GM12801 (cell line): Measurements from ENCODE around the gene ARF6.

Experiments
- TF ChIP-seq, protein P1 (sequence below): IDR thresholded peaks from one replicate; pipeline ENCODE4 v1.5.1; 2011; ENCODE audit warnings: control low read depth; ENCODE audit not compliant: insufficient read length; ENCODE audit errors: extremely low read depth

The ARF6 gene

GRCh38 chr14:49867831-49868719, 24.8 kb upstream of the ARF6 start:
- TF ChIP-seq, protein P1, sequence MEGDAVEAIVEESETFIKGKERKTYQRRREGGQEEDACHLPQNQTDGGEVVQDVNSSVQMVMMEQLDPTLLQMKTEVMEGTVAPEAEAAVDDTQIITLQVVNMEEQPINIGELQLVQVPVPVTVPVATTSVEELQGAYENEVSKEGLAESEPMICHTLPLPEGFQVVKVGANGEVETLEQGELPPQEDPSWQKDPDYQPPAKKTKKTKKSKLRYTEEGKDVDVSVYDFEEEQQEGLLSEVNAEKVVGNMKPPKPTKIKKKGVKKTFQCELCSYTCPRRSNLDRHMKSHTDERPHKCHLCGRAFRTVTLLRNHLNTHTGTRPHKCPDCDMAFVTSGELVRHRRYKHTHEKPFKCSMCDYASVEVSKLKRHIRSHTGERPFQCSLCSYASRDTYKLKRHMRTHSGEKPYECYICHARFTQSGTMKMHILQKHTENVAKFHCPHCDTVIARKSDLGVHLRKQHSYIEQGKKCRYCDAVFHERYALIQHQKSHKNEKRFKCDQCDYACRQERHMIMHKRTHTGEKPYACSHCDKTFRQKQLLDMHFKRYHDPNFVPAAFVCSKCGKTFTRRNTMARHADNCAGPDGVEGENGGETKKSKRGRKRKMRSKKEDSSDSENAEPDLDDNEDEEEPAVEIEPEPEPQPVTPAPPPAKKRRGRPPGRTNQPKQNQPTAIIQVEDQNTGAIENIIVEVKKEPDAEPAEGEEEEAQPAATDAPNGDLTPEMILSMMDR = no peak

GRCh38 chr14:49868720-49869114, 24.2 kb upstream of the ARF6 start:
- TF ChIP-seq, protein P1 = no peak

DNA sequence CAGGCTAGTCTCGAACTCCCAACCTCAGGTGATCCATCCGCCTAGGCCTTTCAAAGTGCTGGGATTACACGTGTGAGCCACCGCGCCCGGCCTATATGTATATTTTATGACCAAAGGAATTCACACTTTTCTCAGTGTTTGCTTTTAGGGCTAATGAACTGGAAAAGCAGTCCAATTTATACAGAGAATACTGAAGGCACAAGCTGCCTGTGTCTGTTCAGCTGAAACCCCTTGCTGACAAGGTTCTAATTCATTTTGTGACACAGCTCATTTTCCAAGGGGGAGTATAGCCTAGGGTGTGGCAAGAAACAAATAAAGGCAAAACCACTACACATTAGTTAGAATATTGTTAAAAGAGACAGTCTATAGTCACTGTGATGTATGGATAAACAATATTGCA, 22.0 kb upstream of the ARF6 start:
- TF ChIP-seq, protein P1 = no peak

- TF ChIP-seq, protein P1 = no peak
Observed at GRCh38 chr14:49875640-49876198, 17.2 kb upstream of the ARF6 start.

- TF ChIP-seq, protein P1 = no peak
Observed at GRCh38 chr14:49876563-49877127, 16.2 kb upstream of the ARF6 start.

- TF ChIP-seq, protein P1 = no peak
Observed at GRCh38 chr14:49879646-49880204, 13.2 kb upstream of the ARF6 start.
